ENCODE data around the gene ROR2. TPM values are rescaled to one million over a fixed set of nuclear protein-coding genes. Genes with fewer than 3 reads are reported as not detected.

ROR2 gene
- total and polyA plus RNA-seq, 8 donors = 3.0 to 21.4 (median 9.8) TPM

DNA sequence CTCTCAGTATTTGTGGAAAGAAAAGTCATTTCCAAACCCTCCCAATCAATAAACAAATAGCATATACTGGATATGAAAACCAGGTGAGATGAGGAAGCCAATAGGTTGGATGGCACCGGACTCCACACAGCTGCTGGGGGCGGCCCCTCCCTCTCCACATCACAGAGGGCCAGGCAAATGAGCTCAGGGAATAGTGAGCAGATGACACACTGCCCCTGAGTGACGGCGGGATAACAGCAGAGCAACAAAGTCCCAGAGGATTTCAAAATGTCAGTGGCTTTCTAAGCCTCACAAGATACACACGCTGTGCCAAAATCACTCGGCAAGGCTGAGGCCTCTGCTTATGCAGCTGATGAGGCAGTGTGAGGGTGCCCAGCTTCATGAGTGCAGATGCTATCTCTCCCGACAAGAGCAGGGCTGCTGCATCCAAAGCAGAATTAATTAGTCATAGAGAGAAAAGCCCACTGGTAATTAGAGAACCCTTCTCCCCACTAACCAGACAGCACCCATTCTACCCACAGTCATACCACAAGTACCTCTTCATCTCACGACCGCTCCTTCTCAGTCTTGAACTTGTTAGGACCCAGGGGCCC, 291.4 kb downstream of the ROR2 start:
- Histone ChIP-seq H3K4me3 (no peak overlapping the region), H3K27me3 (no peaks in the 10 kb centered on the region), H3K36me3 (no peaks in the 10 kb centered on the region), H3K27ac (no peak overlapping the region), H3K4me1 (peaks cover 0 to 12% (median 0%) of the 10 kb centered on the region in 4 donors), H3K9me3 (no peaks in the 10 kb centered on the region)
- intact Hi-C loops (cut with DNase I; ENCODE audit: low total_unique reads) = no loop called here
- DNase-seq = no peak
- WGBS, 5 donors = 85 to 92% (median 90%) methylated on average over 9 of the region's 9 CpGs
- TF ChIP-seq, protein P1, sequence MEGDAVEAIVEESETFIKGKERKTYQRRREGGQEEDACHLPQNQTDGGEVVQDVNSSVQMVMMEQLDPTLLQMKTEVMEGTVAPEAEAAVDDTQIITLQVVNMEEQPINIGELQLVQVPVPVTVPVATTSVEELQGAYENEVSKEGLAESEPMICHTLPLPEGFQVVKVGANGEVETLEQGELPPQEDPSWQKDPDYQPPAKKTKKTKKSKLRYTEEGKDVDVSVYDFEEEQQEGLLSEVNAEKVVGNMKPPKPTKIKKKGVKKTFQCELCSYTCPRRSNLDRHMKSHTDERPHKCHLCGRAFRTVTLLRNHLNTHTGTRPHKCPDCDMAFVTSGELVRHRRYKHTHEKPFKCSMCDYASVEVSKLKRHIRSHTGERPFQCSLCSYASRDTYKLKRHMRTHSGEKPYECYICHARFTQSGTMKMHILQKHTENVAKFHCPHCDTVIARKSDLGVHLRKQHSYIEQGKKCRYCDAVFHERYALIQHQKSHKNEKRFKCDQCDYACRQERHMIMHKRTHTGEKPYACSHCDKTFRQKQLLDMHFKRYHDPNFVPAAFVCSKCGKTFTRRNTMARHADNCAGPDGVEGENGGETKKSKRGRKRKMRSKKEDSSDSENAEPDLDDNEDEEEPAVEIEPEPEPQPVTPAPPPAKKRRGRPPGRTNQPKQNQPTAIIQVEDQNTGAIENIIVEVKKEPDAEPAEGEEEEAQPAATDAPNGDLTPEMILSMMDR (IDR thresholded peaks at IDR 0.05) = no peak
- no peak for TF ChIP-seq EP300 (IDR thresholded peaks at IDR 0.05)
- TF ChIP-seq POLR2A (IDR thresholded peaks at IDR 0.05) = no peak
- no peak for TF ChIP-seq POLR2AphosphoS5 (IDR thresholded peaks at IDR 0.05)

DNA sequence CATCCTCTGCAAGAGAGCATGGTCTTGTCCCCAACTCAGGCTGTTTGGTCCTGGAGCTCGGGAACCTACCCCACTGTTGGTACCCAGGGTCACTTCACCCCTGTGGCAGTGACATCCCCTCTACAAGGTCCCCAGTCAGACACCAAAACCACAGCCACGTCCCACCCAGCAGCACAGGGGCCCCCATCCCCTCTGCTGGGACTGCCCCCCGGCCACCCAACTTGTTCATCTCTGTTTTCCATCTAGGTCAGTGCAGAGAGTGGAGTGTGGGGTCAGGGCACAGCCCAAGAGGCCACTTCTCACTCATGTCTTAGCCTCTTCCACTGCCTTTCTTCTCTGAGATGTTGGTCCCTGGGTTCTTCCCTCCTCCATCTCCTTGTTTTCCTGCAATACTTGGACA, 292.5 kb downstream of the ROR2 start:
- Histone ChIP-seq H3K27ac (no peak overlapping the region), H3K9me3 (no peaks in the 10 kb centered on the region), H3K36me3 (no peaks in the 10 kb centered on the region), H3K27me3 (no peaks in the 10 kb centered on the region), H3K4me3 (no peak overlapping the region), H3K4me1 (peaks cover 0 to 12% (median 0%) of the 10 kb centered on the region in 4 donors)
- 79 to 87% (median 82%) methylated on average over 3 of the region's 3 CpGs for WGBS, 5 donors
- TF ChIP-seq POLR2AphosphoS5 (IDR thresholded peaks at IDR 0.05) (no peak), POLR2A (IDR thresholded peaks at IDR 0.05) (no peak), EP300 (IDR thresholded peaks at IDR 0.05) (no peak)
- TF ChIP-seq, protein P1 (IDR thresholded peaks at IDR 0.05) = no peak
- intact Hi-C loops (cut with DNase I; ENCODE audit: low total_unique reads) = no loop called here
- no peak for DNase-seq

DNA sequence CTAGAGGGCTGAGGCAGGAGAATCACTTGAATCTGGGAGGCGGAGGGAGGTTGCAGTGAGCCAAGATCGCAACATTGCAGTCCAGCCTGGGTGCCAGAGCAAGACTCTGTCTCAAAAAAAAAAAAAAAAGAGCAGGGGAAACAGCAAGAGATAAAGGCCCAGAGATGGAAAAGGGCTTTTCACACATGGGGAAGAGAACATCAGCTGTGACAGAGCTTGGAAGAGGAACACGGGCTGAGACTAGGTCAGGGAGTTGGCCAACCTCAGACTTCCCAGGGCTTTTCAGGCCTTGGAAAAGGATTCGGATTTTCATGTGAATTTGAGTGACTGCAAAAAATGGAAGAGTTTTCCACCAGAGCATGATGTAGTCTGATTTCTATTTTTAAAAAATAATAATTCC, 294.4 kb downstream of the ROR2 start:
- Histone ChIP-seq H3K9me3 (no peaks in the 10 kb centered on the region), H3K36me3 (no peaks in the 10 kb centered on the region), H3K27me3 (no peaks in the 10 kb centered on the region), H3K4me1 (peaks cover 0 to 9% (median 0%) of the 10 kb centered on the region in 4 donors), H3K4me3 (no peak overlapping the region), H3K27ac (no peak overlapping the region)
- TF ChIP-seq POLR2AphosphoS5 (IDR thresholded peaks at IDR 0.05) = no peak
- TF ChIP-seq, protein P1 (IDR thresholded peaks at IDR 0.05) = no peak
- no peak for TF ChIP-seq POLR2A (IDR thresholded peaks at IDR 0.05)
- TF ChIP-seq EP300 (IDR thresholded peaks at IDR 0.05) = no peak
- DNase-seq = no peak
- WGBS, 5 donors = 82 to 92% (median 89%) methylated on average over 4 of the region's 4 CpGs
- intact Hi-C loops (cut with DNase I; ENCODE audit: low total_unique reads) = no loop called here

DNA sequence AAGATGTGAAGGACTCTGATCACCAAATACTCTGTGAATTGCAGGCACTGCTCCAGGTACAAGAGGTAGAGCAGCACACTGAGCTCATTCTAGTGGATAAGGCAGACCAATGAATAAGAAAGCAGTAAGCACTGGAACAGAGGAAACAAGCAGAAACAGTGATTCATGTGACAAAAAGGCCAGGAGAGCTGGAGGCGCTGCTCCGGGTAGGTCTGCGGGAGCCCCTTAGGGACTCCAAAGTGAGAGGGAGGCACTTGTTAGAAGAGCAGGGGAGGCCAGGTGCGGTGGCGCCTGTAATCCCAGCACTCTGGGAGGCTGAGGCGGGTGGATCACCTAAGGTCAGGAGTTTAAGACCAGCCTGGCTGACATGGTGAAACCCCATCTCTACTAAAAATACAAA, 294.8 kb downstream of the ROR2 start:
- no peak overlapping the region for H3K27ac ChIP-seq
- TF ChIP-seq POLR2A (IDR thresholded peaks at IDR 0.05) (no peak), EP300 (IDR thresholded peaks at IDR 0.05) (no peak), POLR2AphosphoS5 (IDR thresholded peaks at IDR 0.05) (no peak)
- TF ChIP-seq, protein P1 (IDR thresholded peaks at IDR 0.05) = no peak
- WGBS, 5 donors = 82 to 87% (median 85%) methylated on average over 6 of the region's 6 CpGs

More for the DNA sequence above, 294.8 kb downstream of the ROR2 start:
- Histone ChIP-seq H3K9me3 (no peaks in the 10 kb centered on the region), H3K4me1 (peaks cover 0 to 5% (median 0%) of the 10 kb centered on the region in 4 donors), H3K27me3 (no peaks in the 10 kb centered on the region), H3K4me3 (no peak overlapping the region), H3K36me3 (no peaks in the 10 kb centered on the region)
- no peak for DNase-seq
- intact Hi-C loops (cut with DNase I; ENCODE audit: low total_unique reads) = no loop called here
